Transverse colon (tissue), 4 donors: ENCODE results near the gene ZNF609. TPM values are rescaled to one million over a fixed set of nuclear protein-coding genes. Genes with fewer than 3 reads are reported as not detected.
A peak's percentile ranks its signal among the peaks of the same experiment; 100 is the strongest.

Source experiments
- DNase-seq: peaks from one replicate; pipeline ENCODE4 v3.0.0-alpha.2; 2019
- H3K27ac ChIP-seq, 4 donors: fragments of 200-600 bp; sonication (generic); 2 replicates each; pipeline ENCODE4 v1.5.1; 2016 to 2018; ENCODE audit warnings: inconsistent platforms in 4 of 4
- H3K27me3 ChIP-seq: fragments of 200-600 bp; sonication (generic); 2 replicates; pipeline ENCODE4 v1.5.1; 2017; ENCODE audit warnings: inconsistent platforms
- H3K36me3 ChIP-seq, 4 donors: fragments of 200-600 bp; sonication (generic); 2 replicates each; pipeline ENCODE4 v1.5.1; 2017 to 2019; ENCODE audit warnings: inconsistent platforms in 4 of 4
- H3K4me1 ChIP-seq, 4 donors: fragments of 200-600 bp; sonication (generic); 2 replicates each; pipeline ENCODE4 v1.5.1; 2017 to 2020; ENCODE audit warnings: inconsistent platforms in 4 of 4
- H3K4me3 ChIP-seq, 4 donors: fragments of 200-600 bp; sonication (generic); 1 replicate in 1 of 4; 2 replicates in 3 of 4; pipeline versions ENCODE4 v1.5.1 to v1.6.1; 2017 to 2019; ENCODE audit warnings: inconsistent platforms in 4 of 4
- H3K9me3 ChIP-seq, 2 donors: fragments of 200-600 bp; sonication (generic); 2 replicates each; pipeline ENCODE4 v1.5.1; 2017 to 2019; ENCODE audit warnings: inconsistent platforms in 2 of 2
- EP300 ChIP-seq: sonication (generic); formaldehyde crosslinking; IDR thresholded peaks from one replicate; pipeline ENCODE4 v1.6.1; 2017; ENCODE audit warnings: antibody characterized with exemption, low read depth
- POLR2A ChIP-seq: fragments of 450-650 bp; IDR thresholded peaks from one replicate; pipeline ENCODE4 v1.6.1; 2016; ENCODE audit warnings: antibody characterized with exemption, mild to moderate bottlenecking, moderate library complexity
- POLR2AphosphoS5 ChIP-seq, 3 donors: sonication (generic); formaldehyde crosslinking; IDR thresholded peaks; one replicate each; pipeline ENCODE4 v1.6.1; 2016; ENCODE audit warnings: antibody characterized with exemption in 3 of 3
- WGBS, 2 donors: methylation state at CpG; one replicate each; pipeline ENCODE4 v1.1.5; 2018; ENCODE audit warnings: low coverage in 1 of 2; 5-methylcytosine and 5-hydroxymethylcytosine counted together
- in situ Hi-C, 4 donors: fragments of 200-750 bp; cut with MboI; loops; one replicate each; pipeline versions ENCODE4 v1.15.0 to v1.15.1; 2017; ENCODE audit warnings: low sequenced_read_pairs in 3 of 4, low pct_ligation_motif_present in 1 of 4, low pct_unique_long_range_greater_than_20kb in 1 of 4
- intact Hi-C: fragments of 100-400 bp; cut with DNase I; formaldehyde crosslinking; loops from one replicate; pipeline ENCODE4 v1.15.1; 2023; ENCODE audit warnings: low total_unique reads
- total RNA-seq, 4 donors: library from RNA; depleted of rRNA; stranded (reverse); fragments of >200 nt; gene quantifications; one replicate each; pipeline ENCODE4 v1.1.0, GENCODE V29; 2016
- TF ChIP-seq, protein P1 (sequence below), 5 experiments: fragments of 200-600 bp in 3 of 5; fragments of 450-650 bp in 2 of 5; sonication (generic) in 3 of 5; IDR thresholded peaks; 1 replicate in 2 of 5; 2 replicates in 3 of 5; pipeline ENCODE4 v1.5.1; 2016 to 2017; ENCODE audit warnings: antibody characterized with exemption in 5 of 5, inconsistent platforms in 3 of 5, mild to moderate bottlenecking in 2 of 5, moderate library complexity in 1 of 5

Gene ZNF609
- total RNA-seq, 4 donors from 2014 or later: 16.1 to 34.8 (median 28.2) TPM

DNA sequence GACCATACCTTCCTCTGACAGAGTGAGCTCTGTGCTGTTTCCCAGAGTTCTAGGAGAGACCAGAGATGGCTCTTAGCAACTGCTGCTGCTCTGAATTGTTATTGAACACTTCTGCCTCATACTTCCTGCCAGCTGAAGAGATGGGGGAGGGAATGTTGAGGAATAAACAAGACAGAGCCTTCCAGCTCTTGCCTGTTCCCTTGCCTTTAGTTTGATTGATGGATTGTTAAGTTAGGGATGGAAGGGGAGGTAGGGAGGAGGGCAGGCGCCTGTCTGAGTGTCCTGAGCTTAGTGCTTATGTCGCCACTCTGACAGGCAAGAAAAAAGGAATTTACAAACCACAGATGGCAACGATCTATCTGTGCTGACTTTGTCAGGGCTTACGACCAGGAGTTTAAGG lies 42.8 kb downstream of the ZNF609 start:
- in situ Hi-C loops (no loop called here), intact Hi-C loops (no loop called here)
- no peaks in the 10 kb centered on the region for H3K27me3 ChIP-seq
- peak overlapping the region; percentile 49 to 77 (median 72) for H3K27ac ChIP-seq
- TF ChIP-seq, protein P1, sequence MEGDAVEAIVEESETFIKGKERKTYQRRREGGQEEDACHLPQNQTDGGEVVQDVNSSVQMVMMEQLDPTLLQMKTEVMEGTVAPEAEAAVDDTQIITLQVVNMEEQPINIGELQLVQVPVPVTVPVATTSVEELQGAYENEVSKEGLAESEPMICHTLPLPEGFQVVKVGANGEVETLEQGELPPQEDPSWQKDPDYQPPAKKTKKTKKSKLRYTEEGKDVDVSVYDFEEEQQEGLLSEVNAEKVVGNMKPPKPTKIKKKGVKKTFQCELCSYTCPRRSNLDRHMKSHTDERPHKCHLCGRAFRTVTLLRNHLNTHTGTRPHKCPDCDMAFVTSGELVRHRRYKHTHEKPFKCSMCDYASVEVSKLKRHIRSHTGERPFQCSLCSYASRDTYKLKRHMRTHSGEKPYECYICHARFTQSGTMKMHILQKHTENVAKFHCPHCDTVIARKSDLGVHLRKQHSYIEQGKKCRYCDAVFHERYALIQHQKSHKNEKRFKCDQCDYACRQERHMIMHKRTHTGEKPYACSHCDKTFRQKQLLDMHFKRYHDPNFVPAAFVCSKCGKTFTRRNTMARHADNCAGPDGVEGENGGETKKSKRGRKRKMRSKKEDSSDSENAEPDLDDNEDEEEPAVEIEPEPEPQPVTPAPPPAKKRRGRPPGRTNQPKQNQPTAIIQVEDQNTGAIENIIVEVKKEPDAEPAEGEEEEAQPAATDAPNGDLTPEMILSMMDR (IDR thresholded peaks at IDR 0.05): no peak
- TF ChIP-seq EP300: no peak
- TF ChIP-seq POLR2A: no peak
- TF ChIP-seq POLR2AphosphoS5 (IDR thresholded peaks at IDR 0.05): peak in 2 of 3 donors; percentile 18 to 39
- no peak overlapping the region for H3K4me3 ChIP-seq
- no peak for DNase-seq
- H3K4me1 ChIP-seq: peaks cover 31 to 67% (median 38%) of the 10 kb centered on the region in 4 donors
- 20 to 41% methylated on average over 1 to 4 of the region's 4 CpGs for WGBS, 2 donors
- no peaks in the 10 kb centered on the region for H3K9me3 ChIP-seq
- peaks cover 0 to 3% (median 0%) of the 10 kb centered on the region in 4 donors for H3K36me3 ChIP-seq

DNA sequence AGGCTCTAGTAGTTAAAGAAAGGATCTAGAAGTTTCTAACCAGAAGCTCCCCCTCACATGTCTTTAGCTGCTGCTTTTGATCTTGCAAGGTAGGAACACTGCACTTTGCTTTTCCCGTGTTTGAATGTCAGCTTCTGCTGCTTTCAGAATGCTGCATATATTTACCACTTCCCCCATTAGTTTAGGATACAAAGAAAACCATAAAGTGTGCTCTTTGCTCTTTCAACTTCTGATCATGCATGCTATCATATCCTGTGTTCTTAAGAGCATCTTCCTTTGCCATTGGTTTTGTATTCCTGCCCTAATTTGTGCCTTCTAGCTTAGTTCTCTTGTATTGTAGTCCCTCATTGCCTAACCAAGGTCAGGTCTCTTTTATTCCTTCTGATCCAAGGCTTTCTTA lies 43.3 kb downstream of the ZNF609 start:
- Histone ChIP-seq H3K4me3 (no peak overlapping the region), H3K36me3 (peaks cover 0 to 3% (median 0%) of the 10 kb centered on the region in 4 donors), H3K9me3 (no peaks in the 10 kb centered on the region), H3K27me3 (no peaks in the 10 kb centered on the region), H3K27ac (peak overlapping the region; percentile 49 to 77 (median 72)), H3K4me1 (peaks cover 31 to 70% (median 39%) of the 10 kb centered on the region in 4 donors)
- intact Hi-C loops (no loop called here), in situ Hi-C loops (no loop called here)
- no peak for TF ChIP-seq EP300
- TF ChIP-seq POLR2A: no peak
- TF ChIP-seq POLR2AphosphoS5 (IDR thresholded peaks at IDR 0.05): no peak
- TF ChIP-seq, protein P1 (IDR thresholded peaks at IDR 0.05): no peak
- 7 to 14% methylated on average over 1 of the region's 1 CpG for WGBS, 2 donors
- DNase-seq: no peak

DNA sequence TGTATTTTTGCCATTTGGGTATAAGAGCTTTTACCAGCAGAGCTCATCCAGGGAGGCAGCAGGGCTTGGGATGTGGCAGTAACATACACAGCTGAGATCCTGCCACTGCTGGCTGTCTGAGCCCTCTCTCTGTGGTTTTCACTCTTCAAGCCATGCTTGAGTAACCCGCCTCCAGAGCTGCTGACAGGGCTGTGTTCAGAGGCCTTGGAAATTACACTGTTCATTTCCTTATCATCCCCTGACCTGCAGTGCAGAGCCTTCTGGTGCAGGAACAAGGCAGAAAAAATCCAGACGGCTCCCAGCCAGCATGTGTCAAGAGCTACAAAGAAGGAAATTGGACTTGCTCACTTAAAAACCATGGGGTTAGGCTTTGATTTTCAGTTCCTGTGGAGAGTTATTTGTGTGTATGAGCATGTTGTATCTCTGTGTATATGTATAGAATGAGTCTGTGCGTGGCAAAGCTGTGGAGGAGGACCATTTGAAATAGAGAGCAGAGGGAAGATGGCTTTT lies 47.0 kb downstream of the ZNF609 start:
- Histone ChIP-seq H3K27me3 (no peaks in the 10 kb centered on the region), H3K4me3 (no peak overlapping the region), H3K27ac (peak overlapping the region; percentile 45 to 76 (median 72)), H3K36me3 (no peaks in the 10 kb centered on the region), H3K9me3 (no peaks in the 10 kb centered on the region), H3K4me1 (peaks cover 25 to 60% (median 32%) of the 10 kb centered on the region in 4 donors)
- peak; percentile 74 for DNase-seq
- WGBS, 2 donors: 15 to 22% methylated on average over 1 to 3 of the region's 3 CpGs
- no peak for TF ChIP-seq POLR2A
- TF ChIP-seq POLR2AphosphoS5 (IDR thresholded peaks at IDR 0.05): peak in 1 of 3 donors; percentile 44
- TF ChIP-seq, protein P1 (IDR thresholded peaks at IDR 0.05): no peak
- intact Hi-C loops (no loop called here), in situ Hi-C loops (no loop called here)

DNA sequence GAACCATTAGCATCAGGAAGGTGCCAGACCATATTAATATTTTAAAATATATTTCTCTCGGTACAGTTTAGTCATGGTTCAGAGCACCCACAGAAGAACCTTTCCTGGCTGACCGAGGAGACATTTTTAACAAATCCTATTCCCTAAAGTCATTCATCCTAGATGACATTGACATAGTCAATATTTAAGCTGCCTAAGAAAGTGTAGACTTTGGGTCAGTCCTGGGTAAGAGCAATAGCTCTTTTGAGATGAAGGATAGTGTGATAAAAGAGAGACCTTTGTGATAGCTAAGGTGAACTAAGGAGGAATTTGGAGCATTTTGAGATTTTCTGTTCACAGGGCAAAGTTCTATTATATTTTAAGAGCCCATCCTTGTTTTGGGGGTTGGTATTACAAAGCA lies 47.5 kb downstream of the ZNF609 start:
- H3K27ac ChIP-seq: peak overlapping the region; percentile 45 to 76 (median 72)
- no peaks in the 10 kb centered on the region for H3K36me3 ChIP-seq
- intact Hi-C loops (no loop called here), in situ Hi-C loops (no loop called here)
- DNase-seq: no peak
- 69 to 100% methylated on average over 2 of the region's 2 CpGs for WGBS, 2 donors
- no peaks in the 10 kb centered on the region for H3K9me3 ChIP-seq
- no peaks in the 10 kb centered on the region for H3K27me3 ChIP-seq
- no peak for TF ChIP-seq POLR2AphosphoS5 (IDR thresholded peaks at IDR 0.05)
- TF ChIP-seq EP300: no peak
- no peak for TF ChIP-seq POLR2A
- TF ChIP-seq, protein P1 (IDR thresholded peaks at IDR 0.05): no peak
- H3K4me1 ChIP-seq: peaks cover 21 to 55% (median 27%) of the 10 kb centered on the region in 4 donors
- no peak overlapping the region for H3K4me3 ChIP-seq
